Head of caudate nucleus (tissue), 42 donors: ENCODE results near the gene TMEM132D.

Experiments
- DNase-seq, 42 donors: peaks; one replicate each; pipeline versions ENCODE4 v3.0.0 to v3.0.0-alpha.2; 2020 to 2021; ENCODE audit warnings: mixed read lengths in 7 of 42
- intact Hi-C: fragments of 100-400 bp; cut with DNase I; formaldehyde crosslinking; loops from one replicate; pipeline ENCODE4 v1.15.0; 2022

TMEM132D gene

DNA sequence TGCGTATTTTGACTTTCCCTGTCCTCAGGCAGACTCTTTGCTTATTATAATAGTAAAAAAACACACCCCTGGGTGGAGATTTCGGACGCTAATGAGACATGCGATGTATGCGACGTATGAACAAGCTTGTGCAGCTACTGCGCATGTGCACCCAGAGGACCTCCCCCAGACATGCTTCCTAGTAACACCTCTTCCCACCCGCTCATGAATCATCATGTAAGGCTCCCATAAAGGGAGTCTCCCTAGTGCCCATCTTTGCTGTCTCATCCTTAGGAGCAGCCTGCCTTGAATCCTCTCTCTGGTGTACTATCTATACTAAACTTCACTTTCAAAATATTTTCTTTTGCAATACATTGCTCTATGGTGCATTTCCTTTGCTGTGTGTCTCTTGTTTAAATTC lies 210.1 kb downstream of the TMEM132D start:
- intact Hi-C loops = no loop called here
- no peak for DNase-seq

GRCh38 chr12:129687731-129688130 lies 216.1 kb downstream of the TMEM132D start:
- intact Hi-C loops = no loop called here
- DNase-seq = no peak

DNA sequence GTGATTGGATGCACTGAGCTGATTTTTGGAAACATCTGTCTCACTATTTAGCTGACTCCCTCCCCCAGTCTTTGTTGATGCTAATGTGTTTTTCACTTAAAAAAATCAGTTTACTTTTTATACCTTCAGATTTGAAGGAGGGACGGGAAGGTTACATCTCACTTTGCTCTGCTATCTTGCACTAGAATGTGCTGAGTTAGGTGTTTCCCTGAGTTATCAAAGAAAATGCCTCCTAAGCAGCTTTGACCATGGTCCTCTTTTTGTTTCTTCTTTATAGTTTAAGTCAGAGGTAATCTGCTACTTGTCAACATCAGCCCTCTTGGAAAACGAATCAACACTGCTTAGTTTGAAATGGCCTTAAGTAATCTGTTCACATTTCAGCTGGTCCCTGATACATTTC lies 222.0 kb downstream of the TMEM132D start:
- no peak for DNase-seq
- intact Hi-C loops = no loop called here

GRCh38 chr12:129681151-129681550 lies 222.7 kb downstream of the TMEM132D start:
- DNase-seq = no peak
- intact Hi-C loops = no loop called here

- intact Hi-C loops = no loop called here
- DNase-seq = peak in 35 of 42 donors; percentile 11 to 70 (median 51)
Observed at GRCh38 chr12:129676411-129676810, 227.4 kb downstream of the TMEM132D start.

GRCh38 chr12:129675947-129676346 lies 227.9 kb downstream of the TMEM132D start:
- intact Hi-C loops = no loop called here
- no peak for DNase-seq

DNA sequence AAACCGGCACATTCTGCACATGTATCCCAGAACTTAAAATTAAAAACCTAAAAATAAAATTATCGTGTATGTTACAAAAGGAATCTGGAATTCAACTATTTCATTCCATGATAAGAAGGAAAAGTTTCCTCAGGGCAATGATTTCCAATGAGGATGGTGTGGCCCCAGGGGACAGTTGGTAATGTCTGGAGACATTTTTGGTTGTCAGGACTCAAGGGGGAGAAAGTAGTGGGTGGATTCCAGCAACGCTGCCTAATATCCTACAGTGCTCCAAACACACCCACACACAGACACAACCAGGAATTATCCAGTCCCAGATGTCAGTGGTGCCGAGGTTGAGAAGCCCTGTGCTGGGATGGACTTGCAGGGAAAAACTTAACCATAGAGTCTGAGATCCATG lies 228.3 kb downstream of the TMEM132D start:
- DNase-seq = no peak
- intact Hi-C loops = no loop called here

DNA sequence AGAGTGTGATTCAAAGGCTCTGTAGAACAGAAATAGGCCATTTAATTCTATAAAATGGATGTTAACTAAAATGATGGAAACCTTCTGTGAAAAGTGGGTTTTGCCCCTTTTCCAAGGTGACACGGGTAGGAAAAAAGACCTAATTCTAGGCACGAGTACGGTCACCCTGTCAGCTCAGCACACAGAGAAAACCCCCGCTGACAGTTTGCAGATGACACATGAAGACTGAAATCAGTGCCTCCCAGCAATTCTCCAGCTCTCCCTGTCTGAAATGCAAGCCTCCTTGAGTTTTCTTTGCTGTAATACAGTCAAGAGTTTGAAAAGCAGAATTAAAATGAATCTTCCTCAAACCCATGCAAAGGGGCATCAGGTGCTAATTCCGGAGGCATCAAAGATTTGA lies 230.0 kb downstream of the TMEM132D start:
- DNase-seq = peak in 23 of 42 donors; percentile 1 to 65 (median 22)
- intact Hi-C loops = no loop called here

GRCh38 chr12:129672110-129672509 lies 231.7 kb downstream of the TMEM132D start:
- DNase-seq = no peak
- intact Hi-C loops = no loop called here

GRCh38 chr12:129670256-129670920 lies 233.4 kb downstream of the TMEM132D start:
- intact Hi-C loops = no loop called here
- DNase-seq = no peak

DNA sequence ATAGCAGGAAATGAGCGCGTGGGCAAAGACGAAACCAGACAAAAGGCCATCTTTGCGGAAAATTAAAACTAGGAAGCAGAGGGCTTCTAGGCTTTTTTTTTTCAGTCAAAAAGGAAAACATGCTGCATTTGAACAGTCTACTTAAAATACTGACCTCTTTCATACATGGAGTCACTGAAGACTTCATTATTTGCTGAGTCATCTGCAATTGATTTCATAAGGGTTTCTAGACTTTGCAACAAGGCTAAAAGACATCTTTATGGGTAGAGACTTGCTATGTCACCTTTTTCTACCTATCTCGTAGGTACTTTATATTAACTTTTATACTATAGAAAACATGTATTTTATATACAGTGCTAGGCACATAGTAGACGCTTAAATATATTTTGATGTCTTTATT lies 238.4 kb downstream of the TMEM132D start:
- DNase-seq = no peak

DNA sequence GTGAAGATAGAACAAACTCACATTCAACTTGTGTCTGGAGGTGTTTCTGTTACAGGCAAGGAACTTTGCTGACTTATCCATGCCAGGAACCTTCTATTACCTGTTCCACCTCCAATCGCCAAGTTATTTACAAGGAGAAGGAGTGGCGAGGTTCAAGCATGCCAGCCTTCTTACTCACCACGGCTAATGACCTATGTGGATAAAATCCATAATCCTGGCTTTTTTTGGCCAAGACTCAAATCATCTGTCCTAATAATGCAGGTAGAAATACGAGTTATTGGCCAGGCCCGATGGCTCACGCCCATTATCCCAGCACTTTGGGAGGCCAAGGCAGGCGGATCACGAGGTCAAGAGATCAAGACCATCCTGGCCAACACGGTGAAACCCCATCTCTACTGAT lies 241.6 kb downstream of the TMEM132D start:
- intact Hi-C loops = no loop called here
- no peak for DNase-seq

More for the DNA sequence above, 238.4 kb downstream of the TMEM132D start:
- intact Hi-C loops = no loop called here

DNA sequence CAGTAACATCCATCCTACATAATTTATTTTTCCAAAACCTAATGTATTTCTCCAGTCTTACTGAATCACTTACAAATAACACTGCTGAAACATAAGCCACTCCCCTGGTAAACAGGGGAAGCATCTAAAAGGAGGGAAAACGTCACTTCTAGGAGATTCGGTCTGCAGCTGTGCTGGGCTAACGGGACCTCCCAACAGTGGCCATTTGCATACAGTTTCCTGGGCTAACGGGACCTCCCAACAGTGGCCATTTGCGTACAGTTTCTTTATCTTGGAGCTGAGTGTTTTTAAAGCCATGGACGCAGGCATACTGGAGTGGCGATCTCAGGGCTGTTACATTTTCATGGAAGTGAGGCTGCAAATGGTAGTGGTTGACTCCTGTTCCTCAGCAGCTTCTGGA lies 242.9 kb downstream of the TMEM132D start:
- intact Hi-C loops = no loop called here
- DNase-seq = no peak

DNA sequence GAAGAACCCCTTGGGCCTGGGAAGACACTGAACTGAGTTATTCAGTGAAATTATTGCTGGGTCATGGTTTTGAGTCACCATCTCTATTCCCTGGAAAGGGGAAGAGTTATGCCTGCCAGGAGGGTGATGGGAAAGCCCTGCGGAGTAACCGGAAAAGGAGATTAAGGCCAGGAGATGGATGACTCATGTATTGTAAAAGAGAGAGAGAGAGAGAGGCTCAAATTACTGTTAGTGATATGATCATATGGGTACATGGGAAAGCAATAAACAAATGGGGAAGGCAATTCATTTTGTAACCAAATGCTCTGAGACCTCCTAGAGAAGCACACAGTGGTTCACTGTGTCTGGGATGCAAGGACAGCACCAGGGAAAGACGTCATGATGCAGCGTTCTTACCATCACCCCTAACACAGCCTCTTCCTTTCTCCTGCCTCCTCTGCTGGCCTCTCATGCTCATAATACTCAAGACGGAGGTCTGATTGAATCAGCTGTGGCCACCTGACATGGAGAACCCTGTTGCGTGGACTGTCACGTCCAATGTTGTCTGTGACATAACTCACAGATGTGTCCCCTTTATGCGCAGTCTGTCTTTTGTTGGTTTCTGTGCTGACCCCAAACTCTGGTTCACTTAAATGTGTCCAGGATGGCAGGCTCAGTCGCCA lies 243.7 kb downstream of the TMEM132D start:
- intact Hi-C loops = no loop called here
- DNase-seq = no peak

GRCh38 chr12:129657179-129657578 lies 246.6 kb downstream of the TMEM132D start:
- no peak for DNase-seq
- intact Hi-C loops = no loop called here

- intact Hi-C loops = no loop called here
- no peak for DNase-seq
Observed at GRCh38 chr12:129651951-129652350, 251.9 kb downstream of the TMEM132D start.

- DNase-seq = no peak
Observed at GRCh38 chr12:129641926-129642325, 261.9 kb downstream of the TMEM132D start.

GRCh38 chr12:129635021-129635685 lies 268.7 kb downstream of the TMEM132D start:
- DNase-seq = no peak
- intact Hi-C loops = no loop called here

More at GRCh38 chr12:129641926-129642325, 261.9 kb downstream of the TMEM132D start:
- intact Hi-C loops = no loop called here

GRCh38 chr12:129631316-129631715 lies 272.5 kb downstream of the TMEM132D start:
- no peak for DNase-seq
- intact Hi-C loops = no loop called here

DNA sequence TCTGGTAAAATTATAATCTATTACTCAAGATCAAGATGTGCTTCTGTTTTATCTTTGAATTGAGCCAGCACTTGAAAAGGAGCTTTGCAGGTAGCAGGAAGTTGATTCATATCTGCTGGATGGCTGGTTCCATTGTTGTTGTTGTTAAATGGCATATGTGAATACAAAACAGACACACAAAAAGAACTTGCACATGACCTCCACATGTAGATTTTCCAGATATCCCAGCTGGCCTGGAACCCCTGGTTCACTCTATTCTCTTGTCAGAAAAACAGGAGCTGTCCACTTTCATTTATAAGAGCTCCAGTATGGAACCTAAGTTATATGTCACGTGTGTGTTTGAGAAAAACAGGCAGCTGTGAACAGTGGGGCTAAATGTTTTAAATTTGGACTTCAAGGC lies 273.9 kb downstream of the TMEM132D start:
- intact Hi-C loops = no loop called here
- DNase-seq = no peak

GRCh38 chr12:129622566-129622965 lies 281.3 kb downstream of the TMEM132D start:
- intact Hi-C loops = no loop called here
- DNase-seq = no peak
